IPS-15b (cell line): ENCODE data around the gene RPS27.

ENCODE experiments used
- H3K27me3 ChIP-seq: one replicate; pipeline ENCODE4 v1.6.1; 2013; ENCODE audit warnings: low read length; ENCODE audit not compliant: control insufficient read depth, insufficient read depth
- H3K36me3 ChIP-seq: one replicate; pipeline ENCODE4 v1.6.1; 2013; ENCODE audit warnings: low read length; ENCODE audit not compliant: control insufficient read depth, insufficient read depth
- H3K4me1 ChIP-seq: one replicate; pipeline ENCODE4 v1.6.1; 2013; ENCODE audit warnings: mild to moderate bottlenecking, low read length; ENCODE audit not compliant: control insufficient read depth, insufficient read depth
- H3K4me3 ChIP-seq: one replicate; pipeline ENCODE4 v1.5.1; 2013; ENCODE audit warnings: low read depth, low read length
- H3K9ac ChIP-seq: one replicate; pipeline ENCODE4 v1.6.1; 2013; ENCODE audit warnings: low read depth, mild to moderate bottlenecking, low read length
- H3K9me3 ChIP-seq: one replicate; pipeline ENCODE4 v1.6.1; 2013; ENCODE audit warnings: mild to moderate bottlenecking, low read length; ENCODE audit not compliant: control insufficient read depth, insufficient read depth

Gene RPS27

DNA sequence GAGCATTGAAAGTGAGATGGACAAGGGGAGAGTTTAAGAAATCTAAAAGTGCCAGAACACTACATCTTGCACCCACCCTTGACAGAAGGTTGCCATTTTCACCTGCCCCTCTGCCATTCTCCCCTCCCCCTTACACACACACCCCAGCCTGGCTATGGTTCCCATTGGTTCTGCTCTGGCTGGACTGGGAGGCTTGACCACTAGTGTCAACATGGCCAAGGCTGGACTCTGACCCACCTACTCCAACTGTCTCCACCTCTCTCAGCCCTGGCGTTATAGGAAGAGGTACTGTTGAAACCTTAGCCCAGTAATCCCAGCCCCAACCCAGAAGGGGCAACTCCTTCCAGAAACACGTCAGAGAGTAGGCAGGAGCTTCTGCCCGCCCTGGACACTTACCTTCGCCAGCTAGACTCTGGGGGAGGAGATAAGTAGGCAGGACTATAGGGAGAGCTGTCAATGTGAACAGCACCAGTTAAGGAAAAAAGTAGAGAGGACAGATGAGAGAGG is 36.6 kb upstream of the RPS27 start:
- H3K9me3 ChIP-seq: no peaks in the 10 kb centered on the region
- no peak overlapping the region for H3K9ac ChIP-seq
- no peak overlapping the region for H3K4me3 ChIP-seq
- peaks cover 4% of the 10 kb centered on the region for H3K4me1 ChIP-seq
- H3K27me3 ChIP-seq: no peaks in the 10 kb centered on the region
- peaks cover 25% of the 10 kb centered on the region for H3K36me3 ChIP-seq

DNA sequence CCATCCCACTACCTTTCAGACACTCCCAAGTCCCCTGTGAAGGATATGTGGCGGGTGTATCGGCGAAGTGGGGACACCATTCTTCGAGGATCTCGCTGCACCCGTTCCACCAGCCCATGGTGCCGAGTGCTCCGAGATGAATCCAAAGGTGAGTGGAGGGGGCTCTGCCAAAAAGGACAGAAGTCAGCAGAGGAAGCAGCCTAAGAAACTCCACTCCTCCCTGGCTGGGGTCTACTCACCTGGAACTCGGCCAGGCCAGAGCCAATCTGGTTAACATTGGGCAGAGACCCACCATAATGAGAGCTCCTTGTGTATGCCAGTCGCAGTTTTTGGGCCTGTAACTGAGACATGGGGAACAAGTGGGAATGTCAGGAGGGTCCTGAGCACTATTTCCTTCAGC is 35.7 kb upstream of the RPS27 start:
- Histone ChIP-seq H3K9ac (no peak overlapping the region), H3K27me3 (no peaks in the 10 kb centered on the region), H3K4me3 (no peak overlapping the region), H3K9me3 (no peaks in the 10 kb centered on the region), H3K4me1 (peaks cover 7% of the 10 kb centered on the region), H3K36me3 (peaks cover 25% of the 10 kb centered on the region)

- H3K9me3 ChIP-seq: no peaks in the 10 kb centered on the region
- peaks cover 15% of the 10 kb centered on the region for H3K4me1 ChIP-seq
- H3K9ac ChIP-seq: peak overlapping the region; percentile 71
- no peaks in the 10 kb centered on the region for H3K27me3 ChIP-seq
- peak overlapping the region; percentile 97 for H3K4me3 ChIP-seq
- H3K36me3 ChIP-seq: peaks cover 24% of the 10 kb centered on the region
These were observed 33.4 kb upstream of the RPS27 start for GRCh38 chr1:153956997-153957715.

DNA sequence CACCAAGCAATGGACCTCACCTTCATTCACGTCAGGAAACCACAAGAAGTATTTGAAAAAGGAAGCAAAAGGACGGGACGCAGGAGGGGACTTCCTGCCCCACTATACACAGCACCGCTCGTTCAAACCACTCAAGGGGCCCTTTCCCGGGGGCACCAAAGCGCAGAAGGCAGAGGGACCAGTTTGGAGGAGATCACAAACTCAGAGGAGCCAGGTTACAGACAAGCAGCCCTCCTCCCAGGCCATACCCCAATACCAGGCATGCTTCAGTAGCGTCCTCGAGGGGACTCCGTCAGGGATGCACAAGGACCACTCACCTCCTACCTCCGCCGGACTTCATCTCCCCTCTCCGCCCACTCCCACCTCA is 32.8 kb upstream of the RPS27 start:
- Histone ChIP-seq H3K4me3 (peak overlapping the region; percentile 97), H3K4me1 (peaks cover 16% of the 10 kb centered on the region), H3K36me3 (peaks cover 19% of the 10 kb centered on the region), H3K9me3 (no peaks in the 10 kb centered on the region), H3K27me3 (no peaks in the 10 kb centered on the region), H3K9ac (peak overlapping the region; percentile 71)

DNA sequence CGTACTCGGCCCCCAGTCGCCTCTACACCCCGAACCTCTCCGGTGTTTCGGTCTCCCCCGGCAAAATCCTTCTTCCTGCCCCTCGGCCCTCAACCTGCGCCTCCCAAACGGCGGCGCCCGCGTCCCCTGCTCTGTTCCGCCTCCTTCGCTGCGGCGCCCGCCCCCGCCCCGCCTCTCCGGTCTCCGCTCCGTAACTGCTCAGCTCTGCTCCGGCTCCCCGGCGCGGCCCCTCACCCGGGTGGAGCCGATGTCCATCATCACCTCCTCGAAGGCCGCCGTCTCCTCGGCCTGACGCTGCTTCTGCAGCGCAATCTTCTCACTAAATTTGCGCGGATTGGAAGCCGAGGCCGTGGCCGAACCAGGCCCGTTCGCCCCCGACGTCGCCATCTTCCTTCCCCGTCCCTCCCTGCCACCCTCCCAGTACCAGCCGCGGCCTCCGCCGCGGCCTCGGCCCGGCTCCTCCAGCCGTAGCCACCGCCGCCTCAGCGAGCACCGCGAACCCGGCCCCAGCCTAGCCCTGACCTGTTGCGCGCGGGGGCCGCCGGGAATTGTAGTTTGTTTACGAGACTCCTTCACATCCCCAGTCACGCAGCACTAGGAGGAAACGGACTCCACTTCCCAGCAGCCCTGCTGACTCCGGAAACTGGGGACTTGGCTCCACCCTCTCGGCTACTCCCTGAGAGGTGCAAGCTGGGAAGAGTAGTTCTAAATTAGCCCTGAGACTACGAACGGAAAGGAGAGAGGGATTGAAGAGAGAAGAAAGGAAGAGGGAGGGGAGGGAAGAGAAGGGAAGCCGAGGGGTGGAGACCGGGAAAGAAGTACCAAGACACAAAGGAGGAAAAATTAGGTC is 32.2 kb upstream of the RPS27 start, which contains the start of gene CRTC2:
TSS of gene CRTC2 (minus strand) at position 502 of the 850 bp plus-strand sequence. CDS start at position 387, 115 bp downstream.
- Histone ChIP-seq H3K27me3 (no peaks in the 10 kb centered on the region), H3K4me1 (peaks cover 16% of the 10 kb centered on the region), H3K9me3 (no peaks in the 10 kb centered on the region), H3K36me3 (peaks cover 16% of the 10 kb centered on the region), H3K9ac (peak within 1 kb of the TSS; percentile 71), H3K4me3 (peak within 1 kb of the TSS; percentile 97)

GRCh38 chr1:153958961-153959260 is 31.7 kb upstream of the RPS27 start:
- no peaks in the 10 kb centered on the region for H3K9me3 ChIP-seq
- H3K27me3 ChIP-seq: no peaks in the 10 kb centered on the region
- no peak overlapping the region for H3K4me3 ChIP-seq
- H3K36me3 ChIP-seq: peaks cover 14% of the 10 kb centered on the region
- peaks cover 16% of the 10 kb centered on the region for H3K4me1 ChIP-seq
- no peak overlapping the region for H3K9ac ChIP-seq

GRCh38 chr1:153959454-153959853 is 31.1 kb upstream of the RPS27 start:
- Histone ChIP-seq H3K36me3 (peaks cover 14% of the 10 kb centered on the region), H3K9ac (no peak overlapping the region), H3K4me3 (no peak overlapping the region), H3K9me3 (no peaks in the 10 kb centered on the region), H3K4me1 (peaks cover 16% of the 10 kb centered on the region), H3K27me3 (no peaks in the 10 kb centered on the region)

GRCh38 chr1:153960206-153960605 is 30.4 kb upstream of the RPS27 start:
- peaks cover 16% of the 10 kb centered on the region for H3K4me1 ChIP-seq
- H3K9ac ChIP-seq: no peak overlapping the region
- peaks cover 12% of the 10 kb centered on the region for H3K36me3 ChIP-seq
- H3K27me3 ChIP-seq: no peaks in the 10 kb centered on the region
- no peaks in the 10 kb centered on the region for H3K9me3 ChIP-seq
- no peak overlapping the region for H3K4me3 ChIP-seq

DNA sequence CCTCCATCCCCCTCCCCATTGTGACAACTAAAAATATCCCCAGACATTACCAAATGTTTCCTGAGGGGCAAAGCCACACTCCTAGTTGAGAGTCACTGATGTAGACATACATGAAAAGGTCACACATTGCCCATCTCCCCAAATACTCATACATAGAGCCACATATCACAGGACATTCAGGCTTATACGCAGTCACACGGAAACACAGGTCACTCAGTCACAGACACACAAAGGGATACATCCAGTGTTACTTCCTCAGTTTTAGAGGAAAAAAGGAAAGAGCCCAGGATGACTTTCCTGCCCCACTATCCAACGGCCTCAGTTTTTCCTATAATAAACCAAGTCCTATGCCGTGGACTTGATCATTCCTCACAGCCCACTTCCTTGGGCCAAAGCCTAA is 29.1 kb upstream of the RPS27 start:
- Histone ChIP-seq H3K36me3 (peaks cover 12% of the 10 kb centered on the region), H3K9ac (peak overlapping the region; percentile 84), H3K27me3 (no peaks in the 10 kb centered on the region), H3K4me3 (peak overlapping the region; percentile 98), H3K9me3 (no peaks in the 10 kb centered on the region), H3K4me1 (peaks cover 16% of the 10 kb centered on the region)

- Histone ChIP-seq H3K27me3 (no peaks in the 10 kb centered on the region), H3K4me1 (peaks cover 13% of the 10 kb centered on the region), H3K9ac (peak overlapping the region; percentile 84), H3K9me3 (no peaks in the 10 kb centered on the region), H3K4me3 (peak overlapping the region; percentile 98), H3K36me3 (peaks cover 12% of the 10 kb centered on the region)
These were observed 28.2 kb upstream of the RPS27 start for GRCh38 chr1:153962088-153963029.
